Tibial artery (tissue), 4 donors: ENCODE results near the gene ELL.

Source experiments
- DNase-seq, 2 donors: peaks; one replicate each; pipeline ENCODE4 v3.0.0-alpha.2; 2019
- H3K27ac ChIP-seq, 2 donors: fragments of 200-600 bp; sonication (generic) in 1 of 2; 1 replicate in 1 of 2; 2 replicates in 1 of 2; pipeline ENCODE4 v1.5.1; 2018 to 2019; ENCODE audit warnings: mild to moderate bottlenecking in 1 of 2
- H3K27me3 ChIP-seq, 2 donors: fragments of 200-600 bp; sonication (generic) in 1 of 2; one replicate each; pipeline versions ENCODE4 v1.5.1 to v1.6.0; 2016 to 2019
- H3K36me3 ChIP-seq, 3 donors: fragments of 200-600 bp; sonication (generic) in 2 of 3; one replicate each; pipeline ENCODE4 v1.5.1; 2016 to 2019; ENCODE audit warnings: mild to moderate bottlenecking in 2 of 3
- H3K4me1 ChIP-seq, 4 donors: fragments of 200-600 bp; sonication (generic) in 2 of 4; 1 replicate in 3 of 4; 2 replicates in 1 of 4; pipeline ENCODE4 v1.5.1; 2016 to 2019
- H3K4me3 ChIP-seq, 2 donors: fragments of 200-600 bp; sonication (generic) in 1 of 2; 1 replicate in 1 of 2; 2 replicates in 1 of 2; pipeline ENCODE4 v1.5.1; 2018 to 2019; ENCODE audit warnings: mild to moderate bottlenecking in 2 of 2
- H3K9me3 ChIP-seq, 3 donors: fragments of 200-600 bp; sonication (generic) in 1 of 3; one replicate each; pipeline ENCODE4 v1.5.1; 2016 to 2019
- intact Hi-C: fragments of 100-400 bp; cut with DNase I; formaldehyde crosslinking; loops from one replicate; pipeline ENCODE4 v1.15.0; 2023; ENCODE audit warnings: low total_unique reads
- TF ChIP-seq, protein P1 (sequence below), 2 experiments: fragments of 200-600 bp in 1 of 2; fragments of 450-650 bp in 1 of 2; IDR thresholded peaks; one replicate each; pipeline ENCODE4 v1.5.1; 2017 to 2019; ENCODE audit warnings: antibody characterized with exemption in 2 of 2, mild to moderate bottlenecking in 1 of 2, moderate library complexity in 1 of 2

Gene ELL

DNA sequence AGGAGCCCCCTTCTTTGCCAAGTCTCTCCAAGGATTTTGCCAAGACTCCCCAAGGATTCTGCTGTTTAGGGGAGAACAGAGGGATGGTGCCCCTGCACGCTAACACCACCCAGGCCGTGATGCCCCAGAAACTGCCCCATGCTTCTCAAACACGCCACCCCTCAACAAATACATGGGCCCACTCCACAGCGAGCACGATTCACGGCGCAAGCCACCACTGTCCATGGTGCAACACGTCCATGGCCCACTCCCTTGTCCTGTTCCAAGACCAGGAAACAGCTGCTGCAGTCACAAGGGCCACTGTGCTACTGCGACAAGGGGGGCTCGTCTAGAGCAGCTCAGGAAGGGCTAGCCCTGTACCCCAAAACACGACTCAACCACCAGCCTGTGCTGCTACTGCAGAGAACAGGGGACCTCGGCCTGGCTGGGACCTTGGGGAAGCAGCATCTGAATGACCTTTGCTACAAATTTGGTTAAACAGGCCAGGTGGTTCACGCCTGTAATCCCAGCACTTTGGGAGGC is 47.4 kb downstream of the ELL start:
- no peak overlapping the region for H3K4me3 ChIP-seq
- H3K27me3 ChIP-seq: no peaks in the 10 kb centered on the region
- DNase-seq: no peak
- H3K27ac ChIP-seq: no peak overlapping the region
- H3K4me1 ChIP-seq: peaks cover 0 to 74% (median 47%) of the 10 kb centered on the region in 4 donors
- intact Hi-C loops: no loop called here
- H3K9me3 ChIP-seq: no peaks in the 10 kb centered on the region
- peaks cover 0 to 34% (median 15%) of the 10 kb centered on the region in 3 donors for H3K36me3 ChIP-seq
- TF ChIP-seq, protein P1, sequence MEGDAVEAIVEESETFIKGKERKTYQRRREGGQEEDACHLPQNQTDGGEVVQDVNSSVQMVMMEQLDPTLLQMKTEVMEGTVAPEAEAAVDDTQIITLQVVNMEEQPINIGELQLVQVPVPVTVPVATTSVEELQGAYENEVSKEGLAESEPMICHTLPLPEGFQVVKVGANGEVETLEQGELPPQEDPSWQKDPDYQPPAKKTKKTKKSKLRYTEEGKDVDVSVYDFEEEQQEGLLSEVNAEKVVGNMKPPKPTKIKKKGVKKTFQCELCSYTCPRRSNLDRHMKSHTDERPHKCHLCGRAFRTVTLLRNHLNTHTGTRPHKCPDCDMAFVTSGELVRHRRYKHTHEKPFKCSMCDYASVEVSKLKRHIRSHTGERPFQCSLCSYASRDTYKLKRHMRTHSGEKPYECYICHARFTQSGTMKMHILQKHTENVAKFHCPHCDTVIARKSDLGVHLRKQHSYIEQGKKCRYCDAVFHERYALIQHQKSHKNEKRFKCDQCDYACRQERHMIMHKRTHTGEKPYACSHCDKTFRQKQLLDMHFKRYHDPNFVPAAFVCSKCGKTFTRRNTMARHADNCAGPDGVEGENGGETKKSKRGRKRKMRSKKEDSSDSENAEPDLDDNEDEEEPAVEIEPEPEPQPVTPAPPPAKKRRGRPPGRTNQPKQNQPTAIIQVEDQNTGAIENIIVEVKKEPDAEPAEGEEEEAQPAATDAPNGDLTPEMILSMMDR (IDR thresholded peaks at IDR 0.05): no peak

DNA sequence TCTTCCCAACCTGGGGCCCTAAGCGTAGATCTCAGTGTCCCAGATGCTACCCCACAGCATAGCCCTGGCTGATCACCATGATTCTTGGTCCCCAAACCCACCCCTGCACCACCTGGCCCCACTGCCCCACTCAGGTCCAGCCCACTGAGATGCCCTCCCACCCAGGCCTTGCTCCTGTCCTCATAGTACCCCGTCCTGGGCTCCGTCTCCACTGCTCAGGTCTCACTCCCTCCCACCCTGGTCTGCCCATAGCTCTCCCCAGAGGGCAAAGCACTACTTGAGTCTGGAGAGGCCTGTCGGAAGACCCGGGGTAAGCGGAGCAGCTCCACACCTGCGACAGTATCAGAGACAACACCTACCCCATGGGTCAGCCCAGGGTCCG is 48.2 kb downstream of the ELL start:
- Histone ChIP-seq H3K27ac (no peak overlapping the region), H3K9me3 (no peaks in the 10 kb centered on the region), H3K27me3 (no peaks in the 10 kb centered on the region), H3K36me3 (peaks cover 0 to 34% (median 15%) of the 10 kb centered on the region in 3 donors), H3K4me3 (no peak overlapping the region), H3K4me1 (peaks cover 0 to 74% (median 44%) of the 10 kb centered on the region in 4 donors)
- TF ChIP-seq, protein P1 (IDR thresholded peaks at IDR 0.05): no peak
- intact Hi-C loops: no loop called here
- no peak for DNase-seq

DNA sequence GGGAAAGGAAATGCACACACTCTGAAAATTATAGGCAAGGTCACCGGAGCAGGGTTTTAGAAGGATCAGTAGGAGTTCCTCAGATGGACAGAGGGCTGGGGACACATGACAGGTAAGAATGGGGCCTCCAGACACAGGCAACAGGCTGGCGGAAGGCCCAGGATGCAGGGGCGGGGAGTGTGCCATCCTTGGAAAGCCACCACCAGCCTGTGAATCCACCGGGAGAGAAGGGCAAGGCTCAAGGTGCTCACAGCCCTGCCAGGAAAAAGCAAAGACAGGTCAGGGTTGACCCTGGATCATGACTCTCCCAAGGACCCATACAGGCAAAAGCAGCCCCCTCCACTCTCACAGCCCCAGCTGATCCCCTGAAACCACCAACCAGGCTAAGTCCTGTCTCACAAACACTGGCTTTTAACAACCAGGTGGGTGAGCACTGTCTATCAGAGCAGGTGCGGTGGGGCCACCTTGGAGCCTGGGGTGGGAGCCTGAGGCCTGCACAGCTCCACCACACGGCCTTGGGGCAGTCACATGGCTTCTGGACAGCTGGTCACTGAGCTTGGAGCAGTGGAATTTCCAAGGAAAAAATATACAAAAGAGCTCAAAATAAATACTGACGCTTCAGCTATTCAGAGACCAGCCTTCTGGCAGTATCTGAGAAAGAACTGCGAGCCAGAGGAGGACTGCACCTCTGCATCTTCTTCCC is 48.7 kb downstream of the ELL start:
- Histone ChIP-seq H3K27ac (no peak overlapping the region), H3K27me3 (no peaks in the 10 kb centered on the region), H3K36me3 (peaks cover 0 to 34% (median 15%) of the 10 kb centered on the region in 3 donors), H3K4me1 (peaks cover 0 to 74% (median 41%) of the 10 kb centered on the region in 4 donors), H3K4me3 (no peak overlapping the region), H3K9me3 (no peaks in the 10 kb centered on the region)
- TF ChIP-seq, protein P1 (IDR thresholded peaks at IDR 0.05): no peak
- intact Hi-C loops: no loop called here
- DNase-seq: no peak

DNA sequence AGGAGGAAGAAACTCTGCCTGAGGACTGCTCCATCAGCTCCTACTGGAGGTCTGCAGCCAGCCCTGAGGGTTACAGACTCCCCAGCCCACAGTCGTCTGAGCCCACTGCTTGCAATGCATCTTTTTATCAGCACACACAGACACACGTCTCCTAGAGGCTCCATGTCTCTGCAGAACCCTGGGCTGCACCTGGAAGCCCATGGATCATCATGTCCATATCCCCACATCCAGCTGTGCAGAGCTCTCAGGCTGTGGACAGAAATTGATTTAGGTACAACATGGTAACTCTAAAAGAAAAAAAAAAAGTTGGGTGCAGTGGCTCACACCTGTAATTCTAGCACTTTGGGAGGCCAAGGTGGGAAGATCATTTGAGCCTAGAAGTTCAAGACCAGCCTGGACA is 51.1 kb downstream of the ELL start:
- no peaks in the 10 kb centered on the region for H3K27me3 ChIP-seq
- TF ChIP-seq, protein P1 (IDR thresholded peaks at IDR 0.05): no peak
- no peak overlapping the region for H3K27ac ChIP-seq
- H3K9me3 ChIP-seq: no peaks in the 10 kb centered on the region
- H3K36me3 ChIP-seq: peaks cover 0 to 29% (median 15%) of the 10 kb centered on the region in 3 donors
- no peak overlapping the region for H3K4me3 ChIP-seq
- peaks cover 5 to 72% (median 45%) of the 10 kb centered on the region in 4 donors for H3K4me1 ChIP-seq
- no peak for DNase-seq
- intact Hi-C loops: no loop called here

DNA sequence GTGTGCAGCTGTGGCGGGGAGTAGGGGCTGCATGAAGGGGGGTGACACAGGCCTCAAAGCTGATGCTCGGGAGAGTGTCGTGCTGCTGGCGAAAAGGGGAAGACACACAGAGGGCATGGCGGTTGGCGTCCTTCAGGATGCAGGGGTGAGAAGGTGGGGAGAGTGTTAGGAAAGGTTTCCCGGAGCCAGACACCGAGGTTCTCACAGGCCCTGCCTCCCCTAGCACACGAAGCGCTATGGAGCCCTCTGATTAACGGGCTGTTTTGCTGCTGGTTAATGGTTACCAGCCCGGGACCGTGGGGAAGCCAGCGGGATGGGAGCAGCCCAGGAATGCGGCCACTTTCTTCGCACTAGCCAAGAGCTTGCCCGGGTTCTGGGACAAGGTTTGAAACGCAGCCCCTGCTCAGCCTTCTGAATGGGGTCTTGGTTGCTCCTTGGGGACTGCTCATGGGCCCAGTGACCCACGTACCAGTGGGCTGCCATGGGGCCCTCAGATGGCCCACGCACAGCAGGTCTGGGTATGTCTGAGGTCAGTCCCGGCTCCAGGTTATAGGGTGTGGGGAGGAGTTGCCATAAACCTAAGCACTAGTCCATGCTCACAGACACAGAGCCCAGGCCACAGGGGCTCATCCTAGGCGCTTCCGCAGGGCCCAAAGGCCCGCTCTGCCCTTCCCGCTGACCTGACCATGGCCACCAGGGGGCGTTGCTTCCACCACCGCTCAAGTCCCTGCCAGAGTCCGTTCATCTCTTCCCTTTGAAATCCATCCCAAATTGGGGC is 52.6 kb downstream of the ELL start:
- Histone ChIP-seq H3K27ac (peak overlapping the region; percentile 20), H3K4me3 (no peak overlapping the region), H3K36me3 (peaks cover 0 to 29% (median 15%) of the 10 kb centered on the region in 3 donors), H3K4me1 (peaks cover 17 to 73% (median 57%) of the 10 kb centered on the region in 4 donors), H3K27me3 (no peaks in the 10 kb centered on the region), H3K9me3 (no peaks in the 10 kb centered on the region)
- TF ChIP-seq, protein P1 (IDR thresholded peaks at IDR 0.05): peak; percentile 70 to 71
- no peak for DNase-seq
- intact Hi-C loops: loop anchor here (5.0 kb wide), 1 partner anchor 53 kb away; the partner anchor contains the start of gene ELL
